GM10266 (cell line): ENCODE measurements around the gene SEC14L6.
A peak's percentile ranks its signal among the peaks of the same experiment; 100 is the strongest.
"Not testable (repeated sequence)": the region's sequence is repeated elsewhere in the genome, so short reads cannot be mapped to it uniquely, and the experiment has no call there.

Experiments used
- DNase-seq: peaks from one replicate; pipeline ENCODE4 v3.0.0; 2012; ENCODE audit errors: extremely low spot score
- CTCF ChIP-seq: IDR thresholded peaks from 2 replicates; pipeline ENCODE4 v1.5.1; 2012; ENCODE audit warnings: mild to moderate bottlenecking, low read depth; ENCODE audit not compliant: control insufficient read depth, insufficient read depth; ENCODE audit errors: missing control alignments

The SEC14L6 gene

DNA sequence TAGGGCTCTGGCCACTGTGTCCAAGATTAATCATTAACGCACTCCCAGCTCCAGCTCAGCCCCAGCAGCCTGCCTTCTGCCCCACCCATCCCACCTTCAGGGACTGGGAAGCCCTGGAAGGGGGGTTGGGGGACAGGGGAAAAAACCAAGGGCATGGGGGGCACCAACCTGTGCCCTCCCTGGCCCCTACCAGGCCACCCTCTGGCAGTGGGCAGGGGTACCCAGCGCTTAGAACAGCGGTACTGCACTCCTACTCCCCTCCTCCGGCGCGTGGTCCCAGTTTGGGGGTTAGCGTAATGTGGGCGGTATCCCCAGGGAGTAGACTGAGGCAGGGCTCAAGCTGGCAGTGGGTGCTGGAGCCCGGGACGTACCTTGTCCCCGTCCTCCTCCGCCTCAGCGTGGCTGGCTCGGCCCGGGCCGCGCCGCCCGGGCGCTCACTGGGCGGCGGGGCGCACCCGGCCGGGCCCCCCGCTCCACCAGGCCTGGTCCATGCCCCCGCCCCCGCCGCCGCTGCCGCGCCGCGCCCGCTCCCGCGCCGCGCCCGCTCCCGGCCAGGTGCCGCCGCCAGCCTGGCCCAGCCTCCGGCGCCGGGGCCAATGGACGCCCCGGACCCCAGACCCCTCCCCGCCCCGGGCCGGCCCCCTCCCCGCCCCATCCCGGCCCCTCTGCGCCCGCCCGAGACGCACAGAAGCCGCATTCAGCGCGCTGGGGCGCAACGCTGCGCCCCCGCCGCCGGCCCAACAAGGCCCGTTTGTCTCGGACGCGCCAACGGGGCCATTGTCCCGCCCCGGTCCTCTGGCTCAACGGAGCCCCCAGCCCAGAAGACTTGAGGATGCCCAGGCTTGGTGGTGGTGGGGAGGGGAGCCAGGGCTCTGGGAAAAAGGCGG is 27.8 kb upstream of the SEC14L6 start, which contains the start of gene GAL3ST1:
Gene GAL3ST1, minus strand, starts transcription at position 571 of the 887 bp plus-strand sequence. CDS start 17,273 bp downstream, outside the sequence.
- peak; percentile 26 for DNase-seq
- TF ChIP-seq CTCF, result no peak

GRCh38 chr22:30573594-30574094 is 27.1 kb upstream of the SEC14L6 start:
- no peak for TF ChIP-seq CTCF
- DNase-seq, result peak; percentile 33

DNA sequence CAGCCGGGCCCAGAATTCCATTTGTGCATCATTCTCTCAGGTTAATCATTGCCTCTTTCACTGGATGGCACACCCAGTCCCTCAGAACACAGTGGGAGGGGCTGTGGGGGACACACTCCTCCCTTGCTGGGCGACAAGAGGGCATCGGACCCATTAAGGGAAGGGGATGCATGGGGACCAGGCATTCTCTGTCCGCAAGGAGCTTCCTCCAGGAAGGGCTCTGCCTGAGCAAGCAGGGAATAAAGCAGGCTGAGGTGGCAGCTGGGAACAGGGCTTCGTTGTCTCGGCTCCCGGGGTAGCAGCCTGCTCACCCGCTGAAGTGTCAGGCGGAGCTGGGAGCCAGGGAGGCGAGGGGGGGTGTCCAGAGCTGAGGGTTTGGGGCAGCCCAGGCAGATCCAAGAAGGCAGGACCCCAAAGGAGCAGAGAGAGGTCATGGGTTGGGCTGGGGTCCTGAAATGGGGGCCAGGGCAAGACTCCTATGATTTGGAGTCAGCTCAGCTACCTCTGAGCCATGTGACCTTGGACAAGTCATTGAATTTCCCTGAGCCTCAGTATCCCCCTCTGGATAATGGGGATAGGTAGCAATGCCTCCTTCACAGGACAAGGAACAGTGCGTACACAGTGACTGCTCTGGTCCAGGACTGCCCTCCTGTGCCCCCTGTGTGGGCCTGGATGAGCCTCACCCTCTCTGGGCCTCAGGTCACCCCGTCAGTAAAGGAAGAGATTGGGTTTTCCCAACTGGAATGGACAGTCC is 26.5 kb upstream of the SEC14L6 start:
- no peak for TF ChIP-seq CTCF
- DNase-seq, result no peak

DNA sequence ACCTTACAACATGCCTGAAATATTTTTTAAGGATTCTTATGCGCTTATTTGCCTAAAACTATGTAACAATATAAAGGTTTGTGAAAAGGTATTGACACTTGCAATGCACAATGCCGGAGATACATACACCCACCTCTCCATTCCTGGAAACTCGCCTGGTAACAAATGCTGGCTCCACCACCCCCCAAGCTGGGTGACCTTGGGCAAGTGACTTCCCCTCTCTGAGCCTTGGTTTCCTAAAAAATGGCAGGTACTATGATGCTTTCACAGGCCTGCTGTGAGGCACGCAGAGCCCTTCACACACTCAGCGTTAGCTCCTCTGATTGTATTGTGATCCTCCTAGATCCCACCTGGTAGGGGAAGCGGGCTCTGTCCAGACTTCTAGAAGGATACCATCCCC is 25.7 kb upstream of the SEC14L6 start:
- DNase-seq, result no peak
- TF ChIP-seq CTCF, result no peak

- no peak for DNase-seq
- TF ChIP-seq CTCF, result no peak
Observed at GRCh38 chr22:30569674-30570202, 23.2 kb upstream of the SEC14L6 start.

GRCh38 chr22:30568137-30568805 is 21.7 kb upstream of the SEC14L6 start:
- no peak for TF ChIP-seq CTCF
- DNase-seq, result no peak

DNA sequence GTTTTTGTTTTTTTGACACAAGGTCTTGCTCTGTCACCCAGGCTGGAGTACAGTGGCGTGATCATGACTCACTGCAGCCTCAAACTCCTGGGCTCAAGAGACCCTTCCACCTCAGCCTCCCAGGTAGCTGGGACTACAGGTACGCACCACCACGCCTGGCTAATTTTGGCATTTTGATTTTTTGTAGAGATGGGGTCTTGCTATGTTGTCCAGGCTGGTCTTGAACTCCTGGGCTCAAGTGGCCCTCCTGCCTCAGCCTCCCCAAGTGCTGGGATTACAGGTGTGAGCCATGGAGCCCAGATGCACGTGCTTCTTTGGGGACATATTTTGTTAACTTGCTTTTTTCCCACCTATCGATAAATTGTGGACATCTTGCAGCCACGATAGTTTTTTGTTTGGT is 20.7 kb upstream of the SEC14L6 start:
- not testable (repeated sequence) for DNase-seq
